ENCODE measurements around the gene ST7L.

Gene ST7L

DNA sequence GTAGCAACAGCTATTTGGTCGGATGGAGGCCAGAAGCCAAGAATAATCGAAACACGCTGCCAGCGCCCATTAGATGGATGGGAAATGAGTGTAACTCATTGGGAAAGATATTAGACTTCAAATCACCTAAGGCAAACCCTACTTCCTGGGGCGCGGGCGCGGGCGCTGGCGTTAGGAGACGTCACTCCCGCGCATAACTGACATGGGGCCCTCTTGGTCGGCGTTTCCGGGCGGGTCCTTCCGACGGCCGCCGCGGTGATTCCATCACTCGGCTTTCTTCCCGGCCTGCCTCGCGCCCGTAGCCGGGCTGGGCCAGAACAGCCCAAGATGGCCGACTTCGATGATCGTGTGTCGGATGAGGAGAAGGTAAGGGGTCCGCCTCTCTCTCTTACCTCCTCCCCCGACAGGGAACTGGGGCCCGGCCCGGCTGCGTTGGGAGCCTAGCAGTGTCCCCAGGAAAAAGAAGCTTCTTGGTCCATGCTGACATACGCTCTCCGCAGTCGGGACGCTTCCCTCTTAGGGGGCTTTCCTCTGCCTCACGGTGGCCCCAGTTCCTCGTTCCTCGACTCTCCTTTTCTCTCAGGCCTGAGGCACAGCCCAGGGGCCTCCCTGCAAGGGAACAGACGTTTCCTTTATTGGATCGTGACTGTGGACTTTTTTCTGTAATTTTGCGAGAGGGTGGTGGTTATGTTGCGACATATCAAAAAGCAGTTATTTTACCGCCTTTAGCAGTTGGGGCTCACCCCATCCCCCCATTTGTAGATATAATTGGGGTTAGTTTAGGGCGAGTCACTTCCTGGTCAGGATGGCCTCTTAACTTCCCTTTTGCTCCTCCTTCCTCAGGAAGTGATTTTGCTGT, 806 bp upstream of the ST7L start, which contains the start of gene CAPZA1:
Gene CAPZA1, plus strand, starts transcription at position 315 of the 859 bp plus-strand sequence. Its CDS starts 13 bp downstream, at position 328.
- peak; percentile 51 for DNase-seq (ENCODE audit: low read depth, low spot score)

DNA sequence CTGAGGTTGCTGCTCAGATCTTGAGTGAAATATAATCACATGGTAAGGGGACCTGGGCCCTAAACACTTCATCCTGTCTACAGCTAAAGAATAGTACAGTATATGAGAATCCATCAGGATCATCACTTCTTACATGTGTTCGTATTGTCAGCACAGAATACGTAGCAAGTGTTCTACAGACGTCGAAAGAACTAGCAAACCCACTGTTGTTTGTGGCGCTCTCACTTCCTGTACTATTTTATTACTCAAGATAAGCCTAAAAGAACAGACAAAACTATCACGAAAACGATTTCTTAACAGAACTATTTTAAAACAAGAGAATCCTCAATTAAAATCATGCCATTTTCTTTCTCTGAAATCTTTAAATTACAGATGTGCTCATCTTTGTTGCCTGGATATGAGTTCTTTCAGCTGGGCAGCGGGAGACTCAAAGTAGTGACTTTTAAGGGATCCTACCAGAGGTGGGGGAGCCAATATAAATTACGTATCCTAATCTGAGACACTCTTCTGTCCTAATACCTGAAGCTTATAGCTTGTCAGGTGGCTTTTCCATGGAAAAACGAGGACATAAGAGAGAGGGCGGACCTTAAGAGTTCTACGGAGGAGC, 724 bp downstream of the ST7L start:
- DNase-seq (ENCODE audit: low read depth, low spot score) = no peak
- H3K27ac ChIP-seq = peak overlapping the region; percentile 99

More for the DNA sequence above, 806 bp upstream of the ST7L start, which contains the start of gene CAPZA1:
- H3K27ac ChIP-seq = peak within 1 kb of the TSS; percentile 99

- DNase-seq (ENCODE audit: low read depth, low spot score) = no peak
- no peak overlapping the region for H3K27ac ChIP-seq
Observed at GRCh38 chr1:112614460-112615065, 4.4 kb downstream of the ST7L start.

DNA sequence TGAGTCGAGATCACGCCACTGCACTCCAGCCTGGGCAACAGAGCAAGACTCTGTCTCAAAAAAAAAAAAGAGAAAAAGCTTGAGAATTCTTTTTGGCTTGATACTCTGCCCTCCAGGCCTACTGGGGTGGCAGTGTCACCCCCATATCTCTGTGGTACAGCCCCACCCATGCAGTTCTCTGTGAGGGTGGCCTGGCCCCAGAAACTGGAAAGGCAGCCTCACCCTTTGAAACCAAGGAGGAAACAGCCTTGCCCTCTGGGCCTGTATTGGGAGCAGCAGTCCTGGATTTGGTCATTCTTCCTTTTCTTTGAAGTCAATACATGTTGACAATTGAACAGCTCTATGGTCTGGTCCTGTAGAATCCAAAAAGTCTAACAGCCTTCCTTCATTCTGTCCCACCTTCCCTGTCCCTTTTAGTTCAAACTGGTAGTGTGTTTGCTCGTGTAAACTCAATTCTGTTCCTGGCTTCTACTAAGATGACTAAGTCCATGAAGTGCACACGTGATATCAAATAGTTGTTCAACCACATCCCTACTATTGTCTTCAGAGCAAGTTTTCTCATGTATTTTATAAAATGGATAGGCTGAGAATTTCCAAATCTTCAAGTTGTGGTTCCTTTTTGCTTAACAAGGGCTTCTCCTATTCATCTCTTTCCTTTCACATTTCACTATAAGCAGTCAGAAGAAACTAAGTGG, 13.2 kb downstream of the ST7L start:
- peak overlapping the region; percentile 95 for H3K27ac ChIP-seq
- DNase-seq (ENCODE audit: low read depth, low spot score) = peak; percentile 50

- no peak overlapping the region for H3K27ac ChIP-seq
- no peak for DNase-seq (ENCODE audit: low read depth, low spot score)
Observed at GRCh38 chr1:112603541-112603940, 15.4 kb downstream of the ST7L start.

GRCh38 chr1:112603012-112603411, 15.9 kb downstream of the ST7L start:
- no peak for DNase-seq (ENCODE audit: low read depth, low spot score)
- H3K27ac ChIP-seq = no peak overlapping the region

DNA sequence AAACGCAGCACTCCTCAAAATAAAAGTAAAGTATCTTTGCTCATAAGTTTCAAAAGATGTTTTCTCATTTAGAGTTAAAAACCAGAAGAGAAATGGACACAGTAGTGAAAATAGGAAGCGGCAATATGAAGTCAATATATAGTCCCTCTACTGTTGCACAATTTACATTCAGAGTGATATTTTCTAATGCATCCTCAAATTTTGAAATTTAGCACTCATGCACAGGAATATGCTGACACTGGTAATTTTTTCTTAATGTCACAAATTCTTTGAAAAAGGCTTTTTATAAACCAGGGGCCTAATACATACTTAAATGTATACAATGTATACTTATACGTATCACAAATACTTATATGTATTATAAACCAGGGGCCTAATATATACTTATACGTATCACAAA, 19.5 kb downstream of the ST7L start:
- DNase-seq (ENCODE audit: low read depth, low spot score) = no peak
- no peak overlapping the region for H3K27ac ChIP-seq

DNA sequence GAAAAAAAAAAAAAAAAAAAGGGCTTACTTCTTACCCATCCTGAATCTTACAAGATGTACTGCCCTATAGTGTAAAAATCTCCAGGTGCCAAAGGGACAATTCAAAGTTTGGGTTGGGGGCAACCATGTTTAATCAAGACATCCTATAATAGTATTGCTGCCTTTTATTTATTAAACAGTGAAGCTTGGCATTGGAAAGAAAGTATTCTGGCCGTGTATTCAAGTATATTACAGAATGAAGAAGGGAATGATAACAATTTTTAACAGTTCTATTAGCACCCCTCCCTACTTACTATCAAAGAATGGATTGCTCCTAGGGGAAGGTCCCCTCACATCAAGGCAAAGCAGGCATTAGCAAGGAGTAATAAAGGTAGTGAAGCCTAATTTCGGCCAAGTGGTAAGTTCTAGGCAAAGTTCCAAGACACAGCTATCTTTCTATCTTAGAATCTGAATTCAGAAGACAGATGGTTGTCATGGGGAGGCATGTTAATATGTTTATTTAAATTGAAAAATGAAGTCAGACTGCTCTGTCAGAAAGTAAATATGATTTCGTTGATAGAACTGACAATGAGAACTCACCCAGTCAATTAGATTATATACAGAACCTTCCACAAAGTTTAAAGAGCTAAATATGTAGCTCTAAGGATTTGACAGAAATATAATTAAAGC, 24.6 kb downstream of the ST7L start:
- no peak for DNase-seq (ENCODE audit: low read depth, low spot score)
- no peak overlapping the region for H3K27ac ChIP-seq

- no peak overlapping the region for H3K27ac ChIP-seq
- no peak for DNase-seq (ENCODE audit: low read depth, low spot score)
Observed at GRCh38 chr1:112589766-112590165, 29.2 kb downstream of the ST7L start.

DNA sequence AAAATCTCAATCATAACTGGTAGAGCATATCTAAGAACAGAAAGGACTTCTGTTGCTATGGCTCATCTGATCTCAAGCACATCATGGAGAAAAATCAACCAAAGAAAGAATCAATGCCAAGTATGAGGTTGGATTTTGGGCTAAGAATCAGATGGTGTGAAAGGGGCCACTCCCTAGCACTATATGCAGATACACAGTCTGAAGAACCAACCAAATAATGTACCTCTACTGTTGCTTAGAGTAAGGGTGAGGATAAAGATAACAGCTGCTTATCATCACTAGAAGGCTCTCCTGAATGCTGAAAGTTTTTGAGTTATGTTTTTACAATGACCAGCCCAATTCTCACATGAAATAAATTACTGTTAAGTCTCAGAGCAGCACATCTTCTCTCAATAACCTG, 35.6 kb downstream of the ST7L start:
- no peak overlapping the region for H3K27ac ChIP-seq
- no peak for DNase-seq (ENCODE audit: low read depth, low spot score)

DNA sequence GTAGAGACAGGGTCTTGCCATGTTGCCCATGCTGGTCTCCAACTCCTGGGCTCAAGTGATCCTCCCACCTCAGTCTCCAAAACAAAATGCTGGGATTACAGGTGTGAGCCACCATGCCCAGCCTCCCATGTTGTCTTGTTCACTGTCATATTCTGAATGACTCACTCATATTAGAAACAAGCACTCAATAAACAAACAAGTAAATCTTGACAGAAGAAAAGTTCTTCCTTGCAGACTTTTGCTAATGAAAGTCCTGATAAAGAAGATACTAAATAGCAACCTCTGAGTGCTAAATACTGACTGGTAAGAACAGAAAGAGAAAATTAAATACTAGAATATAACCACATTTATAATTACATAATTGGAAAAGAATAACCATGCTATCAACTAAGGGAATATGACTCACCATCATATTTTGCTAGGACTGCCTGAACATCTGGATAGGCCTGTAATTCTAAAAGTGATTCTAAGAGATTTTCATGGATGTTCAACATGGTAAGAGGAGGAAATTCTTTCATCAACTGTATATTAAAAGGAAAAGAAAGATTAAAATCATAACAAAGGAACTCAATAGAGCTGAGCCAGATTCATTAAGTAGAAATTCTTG, 37.3 kb downstream of the ST7L start:
- H3K27ac ChIP-seq = peak overlapping the region; percentile 2
- no peak for DNase-seq (ENCODE audit: low read depth, low spot score)

GRCh38 chr1:112579801-112580510, 39.0 kb downstream of the ST7L start:
- DNase-seq (ENCODE audit: low read depth, low spot score) = no peak
- H3K27ac ChIP-seq = no peak overlapping the region

GRCh38 chr1:112576240-112576639, 42.7 kb downstream of the ST7L start:
- no peak overlapping the region for H3K27ac ChIP-seq
- no peak for DNase-seq (ENCODE audit: low read depth, low spot score)

DNA sequence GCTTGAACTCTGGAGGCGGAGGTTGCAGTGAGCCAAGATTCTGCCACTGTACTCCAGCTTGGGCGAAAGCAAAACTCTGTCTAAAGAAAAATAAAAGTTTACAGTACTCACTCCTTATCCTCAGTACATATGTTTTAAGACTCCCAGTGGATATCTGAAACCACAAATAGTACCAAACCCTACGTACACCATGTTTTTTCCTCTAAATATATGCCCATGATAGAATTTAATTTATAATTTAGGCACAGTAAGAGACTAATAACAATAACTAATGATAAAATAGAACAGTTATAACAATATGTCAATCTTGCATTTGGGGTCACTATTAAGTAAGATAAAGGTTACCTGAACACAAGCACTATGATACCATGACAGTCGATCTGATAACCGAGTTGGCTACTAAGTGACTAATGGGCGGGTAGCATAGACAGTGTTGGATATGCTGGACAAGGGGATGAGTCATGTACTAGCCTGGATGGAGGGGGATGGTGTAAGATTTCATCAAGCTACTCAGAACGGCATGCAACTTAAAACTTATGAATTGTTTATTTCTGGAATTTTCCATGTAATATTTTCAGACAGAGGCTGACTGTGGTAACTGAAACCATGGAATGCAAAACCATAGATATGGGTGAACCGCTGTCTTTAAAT, 43.7 kb downstream of the ST7L start:
- H3K27ac ChIP-seq = no peak overlapping the region

DNA sequence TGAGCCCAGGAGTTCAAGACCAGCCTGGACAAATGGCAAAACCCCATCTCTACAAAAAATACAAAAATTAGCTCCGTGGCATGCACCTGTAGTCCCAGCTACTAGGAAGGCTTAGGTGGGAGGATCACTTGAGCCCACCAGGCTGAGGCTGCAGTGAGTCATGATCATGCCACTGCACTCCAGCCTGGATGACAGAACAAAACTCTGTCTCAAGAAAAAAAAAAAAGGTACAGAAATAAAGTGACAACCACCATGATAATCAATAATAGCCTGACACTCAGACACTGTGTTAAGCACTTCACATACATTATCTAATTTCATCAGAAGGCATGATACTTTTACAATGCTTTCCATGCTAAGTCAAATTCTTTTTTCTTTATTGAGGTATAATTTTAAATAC, 53.1 kb downstream of the ST7L start:
- H3K27ac ChIP-seq = no peak overlapping the region
- no peak for DNase-seq (ENCODE audit: low read depth, low spot score)

More for the DNA sequence above, 43.7 kb downstream of the ST7L start:
- no peak for DNase-seq (ENCODE audit: low read depth, low spot score)

DNA sequence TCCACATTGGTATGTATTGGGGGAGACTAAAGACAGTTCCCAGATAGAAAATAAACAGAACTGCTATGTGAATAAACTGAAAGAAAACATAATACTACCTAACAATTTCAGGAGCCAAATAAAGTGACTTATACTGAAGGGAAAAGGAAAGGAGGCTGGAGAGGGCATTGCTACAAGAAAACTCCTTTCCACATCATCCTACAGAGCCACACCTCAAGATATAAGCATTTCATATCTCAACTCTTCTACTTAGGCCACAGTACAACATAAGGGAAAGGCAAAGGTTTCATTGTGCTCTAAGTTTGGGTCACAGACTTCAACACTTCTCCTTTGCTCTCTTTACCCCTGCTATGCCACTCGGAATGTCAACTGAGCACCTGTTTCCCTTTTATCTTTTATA, 54.9 kb downstream of the ST7L start:
- no peak overlapping the region for H3K27ac ChIP-seq
- DNase-seq (ENCODE audit: low read depth, low spot score) = no peak

GRCh38 chr1:112563341-112563740, 55.6 kb downstream of the ST7L start:
- DNase-seq (ENCODE audit: low read depth, low spot score) = no peak
- H3K27ac ChIP-seq = no peak overlapping the region

DNA sequence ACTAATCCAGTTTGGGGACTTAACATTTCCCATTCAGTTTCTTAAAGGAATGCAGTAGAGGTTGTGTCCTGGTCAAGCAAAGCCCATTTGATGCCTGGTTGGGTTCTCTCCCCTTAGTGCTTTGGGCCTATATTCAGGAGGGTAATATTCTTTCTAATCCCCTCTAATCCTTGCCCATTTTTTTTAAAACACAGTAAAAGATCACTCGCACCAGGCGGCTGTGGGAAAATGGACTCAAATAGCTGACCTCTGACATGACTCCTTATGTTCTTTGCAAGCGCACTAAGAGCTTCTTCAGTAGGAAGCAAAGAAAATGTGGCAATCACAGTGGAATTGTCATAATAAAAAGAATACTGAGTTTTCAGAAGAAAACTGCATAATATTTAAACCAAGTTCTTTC, 60.3 kb downstream of the ST7L start:
- no peak overlapping the region for H3K27ac ChIP-seq

GRCh38 chr1:112557385-112557784, 61.6 kb downstream of the ST7L start:
- H3K27ac ChIP-seq = no peak overlapping the region
- DNase-seq (ENCODE audit: low read depth, low spot score) = no peak

More for the DNA sequence above, 60.3 kb downstream of the ST7L start:
- DNase-seq (ENCODE audit: low read depth, low spot score) = no peak
